Activated CD4-positive, CD25-positive, alpha-beta regulatory T cell treated with anti-CD3 and anti-CD28 coated beads, Interleukin-2, amount 50 U/mL, for 24 hours (primary cell): ENCODE results near the gene SLC12A7.

Experiments
- ATAC-seq, 2 donors: fragments of 150-1000 bp; cut with Tn5 transposase; one replicate each; pipeline ENCODE4 v1.10.0; 2021; ENCODE audit warnings: mild to moderate bottlenecking in 1 of 2, moderate library complexity in 1 of 2

Gene SLC12A7

DNA sequence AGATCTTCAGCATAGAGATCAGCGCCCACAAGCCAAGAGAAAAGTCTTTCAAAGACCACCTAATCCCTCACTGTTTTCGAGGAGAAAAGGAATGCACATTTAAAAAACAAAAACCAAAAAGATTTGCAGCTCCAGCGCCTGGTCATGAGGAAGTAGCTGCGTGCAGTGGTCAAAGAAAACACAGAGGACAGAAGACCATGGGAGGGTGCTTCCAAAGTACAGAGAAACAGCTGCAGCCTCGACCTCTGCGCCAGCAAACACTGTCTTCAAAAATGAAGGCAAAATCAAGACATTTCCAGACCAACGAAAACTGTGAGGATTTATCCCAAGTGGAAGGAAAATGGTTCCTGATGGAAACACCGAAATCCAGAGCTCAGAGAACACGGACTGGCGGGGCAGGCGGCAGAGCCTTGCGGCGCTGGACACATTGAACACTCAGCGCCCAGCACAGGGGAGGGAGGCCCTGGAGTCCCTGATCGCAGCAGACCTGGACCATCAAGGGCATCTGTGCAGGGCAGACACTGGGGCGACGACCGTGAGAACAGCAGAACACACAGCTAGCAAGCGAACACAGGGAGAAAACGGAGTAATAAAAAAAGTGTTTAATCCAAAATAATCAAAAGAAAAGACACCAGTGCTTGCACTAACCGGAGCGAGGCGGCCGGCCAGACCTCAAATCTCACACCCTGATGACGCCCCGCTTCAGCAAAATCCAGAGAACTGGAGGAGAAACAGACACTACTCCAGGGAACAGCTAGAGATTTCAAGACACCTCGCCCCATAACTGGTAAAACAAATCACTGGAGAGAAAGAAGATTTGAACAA, 12.6 kb upstream of the SLC12A7 start:
- no peak for ATAC-seq

DNA sequence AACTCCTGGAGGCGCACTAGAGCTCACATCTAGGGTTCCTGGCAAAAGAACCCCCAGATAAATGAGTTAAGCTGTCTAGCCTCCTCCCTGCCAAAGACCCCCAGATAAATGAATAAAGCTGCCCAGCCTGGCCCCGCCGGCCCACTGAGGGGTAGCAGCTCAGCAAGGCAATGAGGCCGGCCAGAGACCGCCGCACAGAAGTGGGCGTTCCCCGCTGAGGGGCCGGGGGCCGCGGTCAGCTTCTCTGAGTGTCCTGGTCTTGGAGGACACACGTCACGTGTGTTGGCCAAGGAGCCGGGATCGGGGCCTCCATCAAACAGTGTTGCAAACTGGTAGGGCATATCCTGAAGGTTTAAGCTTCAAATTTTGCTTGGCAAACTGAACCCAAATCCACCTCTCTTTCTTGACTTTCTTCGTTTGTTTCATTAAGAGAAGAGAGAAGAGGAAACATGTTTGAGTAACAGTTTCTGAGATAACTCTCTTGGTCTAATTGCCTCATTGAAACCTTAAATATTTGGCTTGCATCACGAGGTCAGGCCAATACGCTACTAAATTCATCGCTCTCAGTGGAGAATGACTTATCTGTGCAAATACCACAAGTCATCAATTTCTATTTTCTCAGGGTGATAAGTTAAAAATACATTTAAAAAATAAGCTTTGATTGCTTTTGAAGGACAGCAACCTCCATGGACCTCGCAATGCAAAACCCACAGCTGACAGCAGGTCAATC, 11.7 kb upstream of the SLC12A7 start:
- no peak for ATAC-seq

DNA sequence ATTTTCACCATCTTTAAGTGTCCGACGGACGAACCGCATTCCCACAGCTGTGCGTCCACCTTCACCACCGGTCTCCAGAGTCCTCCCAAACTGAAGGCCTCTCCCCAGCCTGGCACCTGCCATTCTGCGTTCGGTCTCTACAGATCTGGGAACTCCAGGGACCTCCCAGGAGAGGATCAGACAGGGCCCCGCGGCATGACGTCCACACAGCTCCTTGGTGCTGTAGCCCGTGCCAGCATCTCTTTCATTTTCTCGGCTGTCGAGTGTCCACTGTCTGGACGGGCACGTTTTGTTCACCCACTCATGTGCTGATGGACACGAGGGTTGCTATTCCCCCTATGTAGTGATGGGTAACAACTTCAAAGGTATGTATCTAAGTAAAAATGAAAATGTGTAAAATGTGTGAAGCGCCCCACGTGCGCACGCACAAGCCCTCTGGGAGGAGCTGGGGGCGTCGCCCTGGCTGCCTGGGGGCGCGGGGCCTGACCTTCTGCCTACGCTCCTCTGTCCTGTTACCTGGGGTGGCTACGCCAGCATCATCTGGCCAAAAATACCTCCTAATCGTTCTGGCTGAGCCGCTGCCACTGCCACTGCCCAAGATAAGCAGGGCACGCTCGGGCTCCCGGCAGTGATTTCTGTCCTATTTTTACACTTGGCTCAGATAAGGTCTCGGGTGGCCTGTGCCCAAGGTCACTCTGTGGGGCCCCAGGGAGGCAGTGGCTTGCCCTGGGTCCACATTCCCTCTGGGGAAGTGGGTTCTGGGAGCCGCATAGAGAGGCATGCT, 10.8 kb upstream of the SLC12A7 start:
- no peak for ATAC-seq

DNA sequence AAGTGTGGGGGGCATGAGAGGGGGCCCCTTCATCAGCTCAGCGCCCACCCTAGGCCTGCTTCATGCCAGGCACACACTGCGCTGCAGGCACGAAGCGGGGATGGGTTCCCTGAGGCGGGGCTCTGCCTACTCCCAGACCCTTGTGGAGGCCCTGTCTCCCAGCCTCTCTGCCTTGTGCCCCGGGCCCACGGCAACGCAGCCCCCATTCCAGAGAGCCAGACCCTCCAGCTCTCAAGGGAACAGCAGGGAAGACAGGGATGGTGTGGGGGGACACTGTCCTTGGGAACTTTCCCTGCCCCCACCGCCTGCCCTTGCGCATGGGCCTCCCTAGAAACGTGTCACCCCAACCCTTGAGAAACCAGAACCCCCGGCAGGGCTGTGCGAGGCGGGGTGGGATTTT, 10.0 kb upstream of the SLC12A7 start:
- no peak for ATAC-seq

DNA sequence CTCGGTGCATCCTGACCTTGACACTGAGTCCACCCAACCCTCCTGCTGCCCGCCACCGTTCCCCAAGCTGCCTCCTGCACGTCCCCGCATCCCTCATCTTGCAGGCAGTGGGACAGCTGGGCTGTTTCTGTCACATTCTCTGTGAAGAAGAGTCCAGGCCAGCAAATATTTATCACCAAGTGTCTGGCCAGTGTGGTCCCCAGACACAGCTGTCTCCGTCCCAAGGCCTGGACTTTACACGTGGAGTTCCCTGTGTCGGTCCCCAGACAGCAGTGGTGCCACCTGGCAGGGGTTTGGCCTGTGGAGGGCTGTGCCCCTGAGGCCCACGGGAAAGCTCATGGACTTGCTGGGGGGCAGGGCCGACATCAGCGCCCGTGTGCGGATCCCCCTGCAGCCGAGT, 9.2 kb upstream of the SLC12A7 start:
- no peak for ATAC-seq

DNA sequence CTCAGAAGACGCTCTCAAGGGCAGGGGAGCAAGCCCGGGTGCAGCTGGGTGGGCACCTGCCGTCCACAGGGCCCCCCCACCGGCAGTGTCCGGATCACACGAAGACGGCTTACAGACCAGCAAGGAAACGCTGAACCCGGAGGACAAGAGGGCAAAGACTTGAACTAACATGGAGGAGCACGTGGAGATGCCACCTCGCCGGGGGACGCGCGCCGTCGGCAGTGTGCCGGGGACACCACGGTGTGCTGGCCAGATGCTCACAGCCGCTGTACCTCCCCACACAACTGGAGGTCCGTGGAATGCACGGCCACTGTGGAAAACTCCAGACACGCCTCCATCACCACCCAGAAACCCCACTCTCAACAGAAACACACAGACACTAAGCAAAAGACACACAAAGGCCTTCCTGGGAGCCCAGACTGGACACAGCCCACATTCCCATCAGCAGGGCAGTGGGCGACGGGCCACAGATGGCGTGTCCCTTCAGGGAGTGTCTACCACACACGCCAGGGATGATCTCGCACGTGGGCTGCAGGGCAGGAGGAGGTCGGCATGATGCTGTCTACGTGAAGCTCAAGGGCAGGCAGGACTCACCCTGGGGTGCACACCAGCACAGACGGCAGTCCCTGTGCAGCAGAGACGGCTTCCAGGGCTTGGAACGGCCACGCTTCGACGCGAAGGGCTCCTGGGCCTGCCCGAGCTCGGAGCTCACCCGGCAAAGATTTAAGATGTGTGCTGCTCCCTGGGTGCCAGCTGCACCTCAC, 8.6 kb upstream of the SLC12A7 start:
- no peak for ATAC-seq

DNA sequence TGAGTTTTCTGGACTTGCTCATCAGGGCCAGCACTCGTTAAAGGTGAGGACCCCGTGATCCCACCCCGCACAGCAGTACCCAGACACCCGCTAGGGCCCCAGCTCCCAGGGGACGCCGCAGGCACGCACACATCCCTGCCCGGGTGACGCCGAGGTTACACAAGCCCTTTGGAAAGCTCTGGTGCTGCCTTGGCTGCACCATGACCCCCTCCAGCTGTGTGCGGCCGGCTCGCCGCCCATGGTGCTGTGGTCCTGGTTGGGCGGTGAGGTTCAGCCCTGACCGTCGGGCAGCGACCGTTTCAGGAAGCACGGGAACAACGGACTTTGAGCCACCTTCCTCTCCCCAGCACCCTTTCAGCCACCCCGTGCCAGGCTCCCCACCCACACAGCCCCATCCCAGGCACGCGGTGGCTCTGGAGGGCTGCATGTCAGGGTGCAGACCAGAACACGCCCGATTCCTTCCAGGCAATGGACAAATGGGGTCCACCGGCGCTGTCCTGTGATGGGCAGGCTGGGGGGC, 7.5 kb upstream of the SLC12A7 start:
- no peak for ATAC-seq

DNA sequence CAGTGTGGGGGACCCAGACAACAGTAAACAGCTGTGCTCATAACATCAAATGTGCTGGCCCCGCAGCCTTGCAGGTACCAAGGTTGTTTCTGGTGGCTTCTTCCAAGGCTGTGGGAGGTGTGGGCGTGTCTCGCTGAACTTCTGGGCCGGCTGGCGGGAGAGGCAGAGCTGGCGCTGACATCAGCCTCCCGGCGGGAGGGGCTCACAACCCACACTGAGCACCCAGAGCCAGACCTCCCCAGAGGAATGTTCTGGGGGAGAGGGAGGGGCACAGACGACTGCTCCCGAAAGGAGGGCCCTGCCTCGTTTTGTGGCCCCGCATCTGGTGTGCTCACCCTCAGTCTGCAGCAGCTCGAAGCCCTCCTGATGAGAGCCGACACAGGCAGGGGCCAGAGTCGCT, 6.9 kb upstream of the SLC12A7 start:
- ATAC-seq: no peak

DNA sequence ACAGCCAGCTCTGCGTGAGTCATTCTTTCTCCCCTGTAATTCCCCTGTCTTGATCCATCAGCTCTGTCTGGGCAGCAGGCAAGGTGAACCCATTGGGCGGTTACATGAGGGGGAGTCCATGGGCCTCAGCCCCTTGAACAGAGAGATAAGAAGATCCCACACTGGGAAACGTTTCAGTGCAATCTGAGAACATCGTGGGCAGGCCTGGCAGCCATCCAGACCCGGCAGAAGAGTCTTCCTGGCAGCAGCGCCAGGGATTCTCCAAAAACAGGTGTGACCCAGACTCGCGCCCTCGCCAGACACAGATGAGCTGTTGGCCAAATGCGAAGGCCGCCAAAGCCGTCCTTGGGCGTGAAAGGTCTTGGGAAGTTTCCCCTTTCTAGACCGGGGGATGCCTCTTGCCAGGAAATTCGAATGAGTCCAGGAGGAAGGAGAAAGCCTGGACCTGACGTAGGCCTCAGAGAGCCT, 6.4 kb upstream of the SLC12A7 start:
- ATAC-seq: no peak

DNA sequence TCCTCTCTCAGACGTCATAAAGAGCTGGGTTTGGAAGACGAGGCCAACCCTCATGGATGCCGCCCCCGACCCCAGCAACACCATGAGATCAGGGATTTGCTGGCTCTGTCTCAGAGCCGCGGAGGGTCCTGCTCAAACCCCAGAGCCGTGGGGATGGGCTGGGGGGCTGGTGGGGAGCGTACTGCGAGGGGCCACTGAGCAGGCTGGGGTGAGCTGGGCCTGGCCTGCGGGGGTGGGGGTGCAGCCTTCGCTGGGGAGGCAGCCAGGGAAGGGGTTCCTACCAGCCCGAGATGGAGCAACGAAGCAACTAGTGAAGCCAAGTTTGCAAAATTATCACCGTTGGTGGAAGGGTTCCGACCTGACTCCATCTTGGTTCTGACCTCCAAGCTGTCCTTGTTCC, 5.1 kb upstream of the SLC12A7 start:
- ATAC-seq: no peak

DNA sequence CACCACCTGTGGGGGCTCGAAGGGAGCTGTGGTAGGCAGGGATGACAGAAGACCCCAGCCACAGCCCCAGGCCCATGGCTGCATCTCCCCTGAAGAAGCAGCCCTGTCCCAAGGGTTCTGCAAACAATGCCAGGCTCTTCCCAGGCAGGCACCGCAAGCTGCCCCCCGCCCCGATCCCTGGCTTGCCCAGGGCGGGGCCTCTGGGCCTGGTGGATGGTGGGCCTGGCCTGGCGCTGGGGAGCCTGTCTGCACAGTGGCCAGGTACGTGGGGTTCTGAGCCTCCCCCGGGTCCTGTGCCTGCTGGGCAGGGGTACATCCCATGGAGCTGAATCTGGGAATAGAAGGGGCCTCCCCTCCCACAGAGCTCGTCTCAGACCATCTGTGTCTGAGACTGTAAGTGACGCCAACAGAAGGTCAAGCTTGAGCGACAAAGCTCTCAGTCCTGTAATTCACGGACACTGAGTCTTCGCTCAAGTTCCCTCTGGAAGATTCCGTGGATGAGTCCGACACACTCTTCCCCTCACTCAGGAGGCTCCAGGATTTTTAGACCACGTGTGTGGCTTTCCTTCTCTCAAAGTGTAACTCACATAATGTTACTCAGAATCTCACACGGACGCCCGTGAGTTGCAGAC, 4.4 kb upstream of the SLC12A7 start:
- no peak for ATAC-seq

DNA sequence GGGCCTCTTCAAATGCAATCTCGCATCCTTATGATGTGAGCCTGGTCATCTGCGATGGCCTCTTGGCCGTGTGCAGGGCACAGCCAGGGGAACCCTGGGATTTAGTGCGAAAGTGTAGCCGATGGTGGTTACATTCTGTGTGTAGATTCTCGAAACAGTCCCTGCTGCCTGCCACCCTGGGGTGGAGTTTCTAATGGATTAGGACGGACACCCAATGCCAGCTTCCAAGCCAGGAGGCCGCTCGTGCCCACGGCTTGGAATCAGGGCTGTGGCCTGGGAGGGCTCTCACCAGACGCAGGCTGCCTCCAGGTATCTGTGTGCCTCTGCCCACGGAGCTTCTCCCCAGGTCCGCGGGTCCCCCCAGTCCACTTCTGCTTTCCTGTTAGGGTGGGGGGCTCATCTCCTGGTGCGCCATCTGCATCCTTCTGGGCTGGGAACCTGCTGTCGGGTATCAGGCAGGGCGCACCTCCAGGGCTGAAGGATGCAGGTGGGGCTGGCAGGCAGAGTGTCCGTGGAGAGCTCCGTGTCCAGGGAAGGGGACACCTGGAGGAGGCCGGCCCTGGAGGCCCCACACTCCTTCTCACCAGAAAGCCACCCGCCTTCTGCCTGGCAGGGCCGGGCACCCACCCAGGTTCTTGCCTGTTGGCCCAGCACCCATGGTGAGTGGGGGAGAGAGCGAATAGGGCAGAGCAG, 3.4 kb upstream of the SLC12A7 start:
- no peak for ATAC-seq

DNA sequence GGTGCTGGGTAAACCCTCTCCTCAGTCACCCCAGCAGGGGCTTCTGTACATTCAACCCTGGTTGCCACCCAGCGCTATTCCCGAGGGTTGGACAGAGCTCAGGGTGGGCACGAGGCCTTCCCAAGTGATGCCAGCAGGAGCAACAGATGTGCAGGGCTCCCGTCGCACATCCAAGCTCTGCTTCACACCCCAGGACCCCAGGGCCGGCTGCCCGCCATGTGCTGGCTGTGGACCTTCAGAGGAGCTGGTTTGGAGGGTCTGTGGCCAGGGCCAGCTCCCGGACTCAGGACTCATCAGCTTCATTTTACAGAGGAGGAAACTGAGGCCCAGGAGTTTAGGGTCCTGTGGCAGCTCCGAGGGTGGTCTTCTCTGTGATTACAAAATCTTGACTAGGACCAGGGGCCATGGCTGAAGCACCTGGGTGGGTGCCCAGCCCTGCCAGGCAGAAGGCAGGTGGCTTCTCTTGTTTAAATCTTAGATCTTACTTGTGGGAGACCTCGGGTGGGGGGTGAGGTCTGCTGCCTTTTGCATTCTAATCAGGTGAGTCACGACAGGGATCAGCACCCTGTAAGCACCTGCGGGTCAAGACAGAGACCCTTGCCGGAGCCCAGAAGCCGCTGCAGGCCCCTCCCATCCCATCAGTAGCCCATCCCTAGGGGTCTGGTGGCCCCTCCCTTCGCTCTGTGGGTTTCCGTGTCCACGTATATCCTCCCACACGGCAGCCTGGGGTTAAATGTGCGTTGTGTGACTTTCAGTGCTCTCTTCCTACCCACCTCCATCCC, 2.1 kb upstream of the SLC12A7 start:
- ATAC-seq: no peak

DNA sequence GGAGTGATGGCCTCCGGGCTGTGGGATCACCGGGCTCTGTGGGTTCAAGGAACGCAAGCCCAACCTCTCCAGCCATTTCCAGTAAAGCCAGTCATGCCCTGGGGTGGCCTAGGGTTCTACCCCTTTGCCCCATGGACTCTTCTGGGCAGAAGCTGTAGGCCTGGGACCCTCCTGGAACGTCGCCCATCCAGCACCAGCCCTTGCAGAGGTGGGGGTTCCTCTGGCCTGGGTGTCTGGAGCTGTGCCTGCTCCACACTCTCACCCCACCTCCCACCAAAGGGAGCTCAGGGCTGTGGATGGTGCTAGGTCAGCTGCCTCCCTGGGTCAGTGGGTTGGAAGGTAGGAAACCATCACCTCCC, 1.4 kb upstream of the SLC12A7 start:
- ATAC-seq: no peak

DNA sequence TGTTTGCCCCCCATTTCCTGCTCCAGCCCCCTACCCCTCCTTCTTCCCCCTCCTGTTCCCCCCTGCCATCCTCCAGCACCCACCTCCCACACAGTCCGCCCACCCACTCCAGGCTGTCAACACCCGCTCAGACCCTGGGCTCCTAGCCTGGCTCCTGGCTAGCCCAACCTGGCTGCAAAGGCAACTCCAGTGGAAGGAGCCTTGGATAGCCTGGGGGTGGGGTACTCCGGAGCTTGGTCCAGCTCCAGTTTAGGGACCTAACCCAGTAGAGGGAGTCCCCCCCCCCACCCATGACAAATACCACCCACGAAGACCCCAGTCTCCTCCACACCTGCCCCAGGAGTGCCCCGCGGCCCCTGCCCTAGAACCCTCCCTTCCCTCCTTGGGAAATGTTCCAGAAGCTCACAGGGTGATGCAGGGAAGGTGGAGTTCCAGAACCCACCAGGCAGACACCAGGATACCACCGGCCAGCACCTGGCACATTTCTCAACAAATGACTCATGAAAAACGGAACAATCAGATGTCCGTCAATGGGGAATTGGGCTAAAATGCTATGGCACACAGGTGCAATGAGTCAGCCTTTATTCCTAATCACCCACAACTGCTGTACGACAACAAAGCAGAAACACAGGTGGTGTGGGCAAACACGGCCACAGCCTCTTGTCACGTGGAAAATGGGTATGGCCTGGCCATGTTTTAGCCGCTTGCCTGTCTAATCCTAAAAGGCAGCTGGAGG, 901 bp upstream of the SLC12A7 start:
- no peak for ATAC-seq

DNA sequence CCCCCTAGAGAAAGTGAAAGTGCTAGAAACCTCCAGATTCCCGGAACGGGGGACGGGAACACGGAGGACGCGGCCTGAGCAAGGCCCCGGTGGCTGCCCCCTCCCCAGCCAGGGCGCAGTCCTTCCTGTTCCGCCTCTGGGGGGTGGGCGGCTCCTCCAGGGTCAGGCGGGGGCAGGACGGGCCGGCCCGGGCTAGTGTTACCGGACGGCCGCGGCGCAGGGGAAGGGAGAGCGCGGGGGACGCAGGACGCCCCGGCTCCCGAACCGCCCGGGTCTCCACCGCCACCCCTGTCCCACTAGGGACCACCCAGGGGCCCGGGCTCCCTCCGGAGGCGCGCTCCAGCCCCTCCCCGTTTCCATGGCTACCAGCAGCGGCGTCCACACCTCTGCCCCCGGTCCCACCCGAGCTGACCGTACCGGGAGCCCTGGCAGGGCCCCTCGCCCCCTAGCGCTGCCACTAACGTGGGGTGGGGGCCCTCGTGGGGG, 579 bp downstream of the SLC12A7 start:
- ATAC-seq: peak in 1 of 2 donors; percentile 10

DNA sequence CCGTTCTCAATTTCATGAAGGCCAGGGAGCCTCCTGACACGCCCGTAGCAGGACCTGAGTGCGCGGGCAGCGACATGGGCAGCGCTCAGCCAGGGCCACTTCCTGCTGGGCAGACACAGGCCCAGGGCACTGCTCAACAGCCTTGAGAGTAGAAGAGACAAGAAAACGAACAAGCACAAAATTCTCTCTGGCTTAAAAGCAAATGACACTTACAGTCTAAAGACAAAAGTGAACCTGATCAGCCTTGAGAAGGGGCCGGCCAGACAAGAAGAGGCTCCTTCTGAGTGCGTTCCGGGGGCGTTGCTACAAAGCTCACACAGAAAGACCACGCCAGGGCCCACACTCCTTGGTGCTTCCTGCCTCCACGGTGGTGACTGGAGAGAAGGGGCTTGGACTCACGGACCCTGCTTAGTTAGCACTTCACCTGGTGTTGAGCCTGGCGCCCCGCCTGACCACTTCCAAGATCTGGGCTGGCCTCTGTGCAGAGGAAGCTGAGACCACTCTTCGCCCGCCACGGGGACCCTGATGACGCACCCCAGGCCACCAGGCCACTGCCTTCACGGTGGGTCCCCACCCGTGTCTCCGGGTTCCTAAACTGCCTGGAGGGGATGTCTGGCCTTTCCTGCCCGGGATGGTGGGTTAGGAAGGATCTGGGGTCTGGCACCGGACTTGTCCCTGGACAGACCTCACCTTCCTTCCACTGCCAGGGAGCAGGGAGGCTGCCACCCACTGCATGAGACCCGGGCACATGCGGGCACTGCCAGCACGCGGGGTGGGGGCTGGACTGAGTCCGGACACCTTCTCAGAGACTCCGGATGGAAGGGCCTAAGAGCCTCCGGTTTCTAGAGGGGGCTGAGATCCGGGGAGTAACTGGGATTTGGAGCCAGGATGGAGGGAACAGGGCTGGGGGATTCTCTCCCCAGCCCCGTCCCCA, 1.3 kb downstream of the SLC12A7 start:
- ATAC-seq: no peak

DNA sequence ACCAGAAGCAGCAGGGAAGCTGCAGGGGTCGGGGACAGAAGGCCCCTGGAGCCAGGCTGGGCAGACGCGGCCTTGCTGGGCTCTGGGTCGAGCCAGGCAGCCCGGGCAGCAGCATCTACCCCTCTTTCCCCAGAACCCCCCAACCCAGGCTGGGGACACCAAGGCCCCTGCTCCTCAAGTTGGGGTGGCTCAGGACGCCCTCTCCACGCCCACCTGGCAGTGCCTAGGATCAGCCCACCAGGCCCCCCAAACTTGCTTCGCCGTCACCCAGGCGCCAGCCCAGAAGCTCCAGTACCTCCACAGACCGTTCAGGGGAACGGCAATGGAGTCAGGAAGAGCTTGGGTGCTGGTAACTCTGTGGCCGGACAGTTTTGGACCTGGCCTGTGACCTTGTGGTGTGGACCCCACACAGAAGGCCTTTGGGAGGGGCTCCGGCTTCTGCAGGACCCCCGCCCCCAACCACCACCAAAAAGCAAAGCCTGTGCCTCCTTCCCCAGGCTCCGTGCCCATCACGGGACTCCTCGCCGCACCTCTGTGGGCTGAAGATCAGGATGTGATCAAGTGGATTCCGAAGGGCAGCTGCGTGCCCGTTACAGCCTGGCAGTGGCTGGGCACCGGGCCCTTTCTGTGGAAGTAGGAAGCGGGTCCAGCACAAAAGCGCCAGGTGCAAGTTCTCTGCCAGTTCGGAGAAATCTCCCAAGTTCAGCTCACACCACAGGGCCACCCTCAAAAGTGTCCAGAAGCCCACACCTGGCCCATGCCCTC, 2.1 kb downstream of the SLC12A7 start:
- ATAC-seq: no peak
